ENCODE measurements around the gene TMEM258. TPM values are rescaled to one million over a fixed set of nuclear protein-coding genes. Genes with fewer than 3 reads are reported as not detected.

The TMEM258 gene
- total RNA-seq, 1 donor from 2014 or later: 75.8 TPM

GRCh38 chr11:61742391-61742790, 50.0 kb downstream of the TMEM258 start:
- H3K36me3 ChIP-seq (ENCODE audit: control insufficient read depth, insufficient read depth, low read length): no peaks in the 10 kb centered on the region
- no peak for DNase-seq (ENCODE audit: low read depth)
- H3K4me3 ChIP-seq (ENCODE audit: low read depth, low read length): no peak overlapping the region
- no peak for TF ChIP-seq CTCF (IDR thresholded peaks at IDR 0.05; ENCODE audit: insufficient read depth, low read length, poor library complexity, severe bottlenecking)
- H3K27me3 ChIP-seq (ENCODE audit: control insufficient read depth, insufficient read depth, low read length): no peaks in the 10 kb centered on the region

GRCh38 chr11:61739966-61740365, 52.4 kb downstream of the TMEM258 start:
- no peaks in the 10 kb centered on the region for H3K36me3 ChIP-seq (ENCODE audit: control insufficient read depth, insufficient read depth, low read length)
- no peaks in the 10 kb centered on the region for H3K27me3 ChIP-seq (ENCODE audit: control insufficient read depth, insufficient read depth, low read length)
- TF ChIP-seq CTCF (IDR thresholded peaks at IDR 0.05; ENCODE audit: insufficient read depth, low read length, poor library complexity, severe bottlenecking): no peak
- no peak overlapping the region for H3K4me3 ChIP-seq (ENCODE audit: low read depth, low read length)
- no peak for DNase-seq (ENCODE audit: low read depth)

GRCh38 chr11:61739413-61739812, 53.0 kb downstream of the TMEM258 start:
- no peak overlapping the region for H3K4me3 ChIP-seq (ENCODE audit: low read depth, low read length)
- no peak for TF ChIP-seq CTCF (IDR thresholded peaks at IDR 0.05; ENCODE audit: insufficient read depth, low read length, poor library complexity, severe bottlenecking)
- H3K36me3 ChIP-seq (ENCODE audit: control insufficient read depth, insufficient read depth, low read length): no peaks in the 10 kb centered on the region
- H3K27me3 ChIP-seq (ENCODE audit: control insufficient read depth, insufficient read depth, low read length): no peaks in the 10 kb centered on the region
- DNase-seq (ENCODE audit: low read depth): no peak

Other genes with a start within 250 kb of the TMEM258 start
- 12.7 and 15.9 TPM in 2 replicates for gene SYT7, start 211.5 kb downstream of the TMEM258 start, total RNA-seq
- 4.6 and 4.7 TPM in 2 replicates for gene DAGLA, start 112.2 kb downstream of the TMEM258 start, total RNA-seq
- 13.7 and 16.6 TPM in 2 replicates for gene MYRF, start 40.0 kb downstream of the TMEM258 start, total RNA-seq
- 31.3 and 32.9 TPM in 2 replicates for gene FEN1, start 312 bp upstream of the TMEM258 start, total RNA-seq
- 94.5 and 96.3 TPM in 2 replicates for gene FADS1, start 24.4 kb upstream of the TMEM258 start, total RNA-seq
- gene FADS2, start 35.7 kb upstream of the TMEM258 start, total RNA-seq: 222 and 235 TPM in 2 replicates
- gene FADS3, start 98.9 kb upstream of the TMEM258 start, total RNA-seq: 134 and 152 TPM in 2 replicates
- gene RAB3IL1, start 125.0 kb upstream of the TMEM258 start, total RNA-seq: 5.2 and 9.9 TPM in 2 replicates
- 1.0 and 1.1 TPM in 2 replicates for gene BEST1, start 157.8 kb upstream of the TMEM258 start, total RNA-seq
- 2,225 and 2,374 TPM in 2 replicates for gene FTH1, start 175.0 kb upstream of the TMEM258 start, total RNA-seq

Measured in kidney epithelial cell (primary cell).